CD4-positive, alpha-beta T cell (primary cell): ENCODE measurements around the gene ATP2B1. TPM values are rescaled to one million over a fixed set of nuclear protein-coding genes. Genes with fewer than 3 reads are reported as not detected.
"Not testable (repeated sequence)": the region's sequence is repeated elsewhere in the genome, so short reads cannot be mapped to it uniquely, and the experiment has no call there.

ENCODE experiments used
- ATAC-seq: fragments of 200-7000 bp; cut with Tn5 transposase; one replicate; pipeline ENCODE4 v1.10.0; 2022; ENCODE audit warnings: mild to moderate bottlenecking; ENCODE audit not compliant: poor library complexity
- CTCF ChIA-PET: fragments of 350-600 bp; sonication (Branson Sonifier 250); formaldehyde crosslinking; loops from one replicate; lab custom pipeline; 2021; ENCODE audit warnings: antibody characterized with exemption, inconsistent platforms; lab: Charles Lee
- POLR2A ChIA-PET: fragments of 350-600 bp; sonication (Branson Sonifier 250); formaldehyde crosslinking; loops from one replicate; lab custom pipeline; 2021; ENCODE audit warnings: antibody characterized with exemption, inconsistent platforms; lab: Charles Lee
- DNase-seq, 14 experiments: peaks; one replicate each; pipeline ENCODE4 v3.0.0-alpha.2; 2013 to 2020; ENCODE audit warnings: mixed read lengths in 2 of 14
- H3K27ac ChIP-seq, 2 donors: one replicate each; pipeline versions ENCODE4 v1.5.1 to v1.7.0; 2013; ENCODE audit warnings: low read length in 2 of 2, low read depth in 1 of 2, mild to moderate bottlenecking in 1 of 2
- H3K27me3 ChIP-seq, 2 experiments: 1 replicate in 1 of 2; 2 replicates in 1 of 2; pipeline versions ENCODE4 v1.6.1 to v1.7.0; 2013; ENCODE audit warnings: low read length in 2 of 2, control low read depth in 1 of 2, mild to moderate bottlenecking in 1 of 2, moderate library complexity in 1 of 2; ENCODE audit not compliant: insufficient read depth in 2 of 2, control insufficient read depth in 1 of 2
- H3K36me3 ChIP-seq: one replicate; pipeline ENCODE4 v1.6.1; 2013; ENCODE audit warnings: low read length, control low read depth; ENCODE audit not compliant: insufficient read depth
- H3K4me1 ChIP-seq: one replicate; pipeline ENCODE4 v1.6.1; 2013; ENCODE audit warnings: low read length, control low read depth; ENCODE audit not compliant: insufficient read depth
- H3K4me3 ChIP-seq: one replicate; pipeline ENCODE4 v1.5.1; 2013; ENCODE audit warnings: mild to moderate bottlenecking, low read length, moderate library complexity
- H3K9me3 ChIP-seq, 2 experiments: 1 replicate in 1 of 2; 2 replicates in 1 of 2; pipeline versions ENCODE4 v1.6.1 to v1.7.0; 2013; ENCODE audit warnings: low read length in 2 of 2, mild to moderate bottlenecking in 2 of 2, control low read depth in 1 of 2, moderate library complexity in 1 of 2; ENCODE audit not compliant: control insufficient read depth in 1 of 2, insufficient read depth in 1 of 2
- H3K27ac Mint-ChIP-seq: one replicate; pipeline ENCODE4 v1.8.0; 2020; ENCODE audit warnings: mixed read lengths
- H3K27me3 Mint-ChIP-seq: one replicate; pipeline ENCODE4 v1.8.0; 2021; ENCODE audit warnings: mixed read lengths
- H3K36me3 Mint-ChIP-seq: one replicate; pipeline ENCODE4 v1.8.0; 2021; ENCODE audit warnings: low read depth, mixed read lengths
- H3K4me1 Mint-ChIP-seq: one replicate; pipeline ENCODE4 v1.8.0; 2021; ENCODE audit warnings: low read depth, mixed read lengths
- H3K4me3 Mint-ChIP-seq: one replicate; pipeline ENCODE4 v1.8.0; 2020; ENCODE audit warnings: mild to moderate bottlenecking, mixed read lengths
- H3K9me3 Mint-ChIP-seq: one replicate; pipeline ENCODE4 v1.8.0; 2020; ENCODE audit warnings: mixed read lengths
- CTCF ChIP-seq: fragments of 200-600 bp; IDR thresholded peaks from one replicate; pipeline ENCODE4 v1.8.0; 2022; ENCODE audit warnings: antibody characterized with exemption, mild to moderate bottlenecking
- intact Hi-C, 2 experiments: fragments of 100-400 bp; cut with DNase I in 1 of 2; cut with micrococcal nuclease in 1 of 2; formaldehyde crosslinking; loops; one replicate each; pipeline versions ENCODE4 v1.15.1 to v1.9.0; 2023 to 2025; cut with DNase I, micrococcal nuclease
- polyA plus RNA-seq, 2 donors: library from polyadenylated mRNA; unstranded; fragments of 120-200 nt; gene quantifications; one replicate each; pipeline ENCODE4 v1.2.1, GENCODE V29; 2013
- total RNA-seq, 174 experiments: library from RNA in 2 of 174; stranded (reverse) in 2 of 174; gene quantifications; one replicate each; pipeline ENCODE4 v1.2.3 and lab custom pipeline; 2021 to 2026

The ATP2B1 gene
- total RNA-seq: 100 to 1,000 TPM in 1 of 2 experiments, 10 to 100 TPM in 1; 98.2 to 100 TPM
- 42.2 TPM for polyA plus RNA-seq (2013, experiment 1 of 2)
- 64.5 TPM for polyA plus RNA-seq (2013, experiment 2 of 2)
- 63.7 to 714 (median 138) reads per million in 172 experiments for total RNA-seq (lab: John Stamatoyannopoulos, UW)

- H3K4me3 Mint-ChIP-seq: peak within 1 kb of the TSS; percentile 99
- CTCF ChIA-PET: interaction anchor here (1.2 to 2.6 kb wide), 8 partner anchors 53 to 394 kb away, joined by 3 to 8 read pairs (median 5); partner anchors contain the start of gene GALNT4
- intact Hi-C loops: loop anchor here (1.0 to 10.0 kb wide), 6 partner anchors 46 to 396 kb away; partner anchors contain the start of gene POC1B (in 2 of the 2)
- no peaks in the 10 kb centered on the region for H3K27me3 Mint-ChIP-seq
- H3K4me1 Mint-ChIP-seq: peaks cover 50% of the 10 kb centered on the region
- TF ChIP-seq CTCF: no peak
- peak within 1 kb of the TSS; percentile 88 to 97 for H3K27ac ChIP-seq
- H3K27me3 ChIP-seq: no peaks in the 10 kb centered on the region
- POLR2A ChIA-PET: interaction anchor here (0.6 to 3.5 kb wide), 51 partner anchors 8 to 1567 kb away, joined by 3 to 82 read pairs (median 5); partner anchors contain the start of genes CEP290, DUSP6, GALNT4 and POC1B
- peak within 1 kb of the TSS; percentile 97 for H3K27ac Mint-ChIP-seq
- peak within 1 kb of the TSS; percentile 99 for H3K4me3 ChIP-seq
- H3K36me3 Mint-ChIP-seq: peaks cover 23% of the 10 kb centered on the region
- no peaks in the 10 kb centered on the region for H3K9me3 ChIP-seq
- H3K4me1 ChIP-seq: peaks cover 25% of the 10 kb centered on the region
- ATAC-seq (peak; percentile 54), DNase-seq (peak; percentile 68 to 95 (median 78))
- no peaks in the 10 kb centered on the region for H3K9me3 Mint-ChIP-seq
- H3K36me3 ChIP-seq: no peaks in the 10 kb centered on the region
Observed at GRCh38 chr12:89708565-89709156, at the start of gene ATP2B1. ATP2B1 (minus strand) TSS chr12:89708838; CDS start chr12:89655886, 52,952 bp downstream.

- H3K4me1 Mint-ChIP-seq: peaks cover 58% of the 10 kb centered on the region
- ATAC-seq, H3K9me3 ChIP-seq, H3K4me1 ChIP-seq, CTCF ChIA-PET, H3K4me3 Mint-ChIP-seq, H3K4me3 ChIP-seq, DNase-seq, H3K27ac Mint-ChIP-seq, H3K27me3 Mint-ChIP-seq, H3K36me3 ChIP-seq, H3K27ac ChIP-seq, H3K27me3 ChIP-seq, POLR2A ChIA-PET, H3K36me3 Mint-ChIP-seq, H3K9me3 Mint-ChIP-seq: not testable (repeated sequence)
- intact Hi-C loops: loop anchor here in 1 of 2 experiments (5.0 kb wide), 1 partner anchor 41 kb away; no protein-coding TSS in a partner anchor
Observed at GRCh38 chr12:89757987-89758386, 49.3 kb upstream of the ATP2B1 start.

- Histone ChIP-seq H3K4me3 (no peak overlapping the region), H3K36me3 (no peaks in the 10 kb centered on the region), H3K27me3 (no peaks in the 10 kb centered on the region), H3K27ac (peak overlapping the region in 1 of 2 donors; percentile 31), H3K9me3 (peaks cover 0 to 4% of the 10 kb centered on the region in 2 experiments), H3K4me1 (peaks cover 8% of the 10 kb centered on the region)
- ChIA-PET POLR2A (interaction anchor here (0.9 kb wide), 1 partner anchor 48 kb away, joined by 3 read pairs; the partner anchor contains the start of gene ATP2B1), CTCF (interaction anchor here (0.6 kb wide), 1 partner anchor 1724 kb away, joined by 3 read pairs; no protein-coding TSS in a partner anchor)
- Mint-ChIP-seq H3K27ac (peak overlapping the region; percentile 69), H3K4me3 (peak overlapping the region; percentile 31), H3K27me3 (no peaks in the 10 kb centered on the region), H3K4me1 (peaks cover 53% of the 10 kb centered on the region), H3K36me3 (no peaks in the 10 kb centered on the region), H3K9me3 (no peaks in the 10 kb centered on the region)
- ATAC-seq (peak; percentile 81), DNase-seq (peak in 4 of 14 experiments; percentile 11 to 82 (median 76))
- TF ChIP-seq CTCF: no peak
- intact Hi-C loops: loop anchor here in 1 of 2 experiments (5.0 kb wide), 1 partner anchor 39 kb away; no protein-coding TSS in a partner anchor
Observed at GRCh38 chr12:89756585-89757398, 48.2 kb upstream of the ATP2B1 start.
